Keratinocyte (primary cell): ENCODE results near the gene BAZ2B. TPM values are rescaled to one million over a fixed set of nuclear protein-coding genes. Genes with fewer than 3 reads are reported as not detected.

Experiments
- DNase-seq: peaks from one replicate; pipeline ENCODE4 v3.0.0-alpha.2; 2011; ENCODE audit warnings: low read depth, missing footprints, low spot score
- FAIRE-seq: peaks from 2 replicates; lab custom pipeline; 2011; peaks lifted over from hg19 to GRCh38; lab: Jason Lieb, UNC
- H2AFZ ChIP-seq: 2 replicates; pipeline ENCODE4 v1.6.0; 2012; ENCODE audit warnings: low read length, control low read depth, inconsistent platforms; ENCODE audit not compliant: control insufficient read depth
- H3K27ac ChIP-seq: 2 replicates; pipeline ENCODE4 v1.5.1; 2011; ENCODE audit warnings: low read length; ENCODE audit not compliant: control insufficient read depth, insufficient read depth
- H3K27me3 ChIP-seq: 3 replicates; pipeline ENCODE4 v1.6.0; 2011; ENCODE audit warnings: low read length; ENCODE audit not compliant: control insufficient read depth, insufficient read depth; ENCODE audit errors: extremely low read depth
- H3K36me3 ChIP-seq, 2 experiments: 2 replicates in 1 of 2; 3 replicates in 1 of 2; pipeline ENCODE4 v1.5.1; 2011; ENCODE audit warnings: low read length in 2 of 2, mild to moderate bottlenecking in 1 of 2; ENCODE audit not compliant: control insufficient read depth in 2 of 2, insufficient read depth in 2 of 2; ENCODE audit errors: extremely low read depth in 1 of 2
- H3K4me1 ChIP-seq: 3 replicates; pipeline ENCODE4 v1.5.1; 2011; ENCODE audit warnings: low read length; ENCODE audit not compliant: control insufficient read depth, insufficient read depth; ENCODE audit errors: extremely low read depth
- H3K4me2 ChIP-seq: 3 replicates; pipeline ENCODE4 v1.6.0; 2011; ENCODE audit warnings: low read depth, low read length; ENCODE audit not compliant: control insufficient read depth, insufficient read depth; ENCODE audit errors: extremely low read depth
- H3K4me3 ChIP-seq, 3 experiments: fragments of 200-600 bp in 1 of 3; sonication (generic) in 1 of 3; 2 replicates in 2 of 3; 3 replicates in 1 of 3; pipeline ENCODE4 v1.5.1; 2011 to 2016; ENCODE audit warnings: low read length in 3 of 3, mild to moderate bottlenecking in 3 of 3, control low read depth in 2 of 3, inconsistent platforms in 1 of 3, low read depth in 1 of 3, mixed read lengths in 1 of 3, mixed run types in 1 of 3, moderate library complexity in 1 of 3; ENCODE audit not compliant: control insufficient read depth in 2 of 3, insufficient read depth in 2 of 3; ENCODE audit errors: extremely low read depth in 1 of 3
- H3K79me2 ChIP-seq: 2 replicates; pipeline ENCODE4 v1.6.0; 2012; ENCODE audit warnings: low read length; ENCODE audit not compliant: control insufficient read depth, insufficient read depth
- H3K9ac ChIP-seq: 3 replicates; pipeline ENCODE4 v1.6.0; 2011; ENCODE audit warnings: low read length; ENCODE audit not compliant: control insufficient read depth, insufficient read depth; ENCODE audit errors: extremely low read depth
- H3K9me1 ChIP-seq: 3 replicates; pipeline ENCODE4 v1.6.0; 2011; ENCODE audit warnings: low read length; ENCODE audit not compliant: control insufficient read depth, insufficient read depth; ENCODE audit errors: extremely low read depth
- H3K9me3 ChIP-seq: 2 replicates; pipeline ENCODE4 v1.5.1; 2012; ENCODE audit warnings: low read depth, low read length; ENCODE audit not compliant: control insufficient read depth
- H4K20me1 ChIP-seq: 3 replicates; pipeline ENCODE4 v1.6.0; 2011; ENCODE audit warnings: low read length; ENCODE audit not compliant: control insufficient read depth, insufficient read depth; ENCODE audit errors: extremely low read depth
- EZH2 ChIP-seq: IDR thresholded peaks from one replicate; pipeline ENCODE4 v1.6.1; 2012; ENCODE audit warnings: inconsistent platforms, mild to moderate bottlenecking, low read length, moderate library complexity
- dilution Hi-C: fragments of 300-500 bp; cut with MboI; formaldehyde crosslinking; loops from one replicate; pipeline ENCODE4 v1.7.0; 2020; ENCODE audit warnings: low sequenced_read_pairs; ENCODE audit not compliant: extremely low pct_ligation_motif_present
- polyA plus RNA-seq, 5 experiments: library from polyadenylated mRNA; depleted of rRNA in 3 of 5; stranded (reverse) in 3 of 5; stranded (forward) in 1 of 5; unstranded in 1 of 5; fragments of >200 nt; gene quantifications; 1 replicate in 1 of 5; 2 replicates in 3 of 5; 3 replicates in 1 of 5; pipeline versions ENCODE4 v1.2.1 to v1.2.3, GENCODE V29; 2011 to 2012; ENCODE audit warnings: missing spikeins in 2 of 5, low read depth in 1 of 5, low replicate concordance in 1 of 5
- TF ChIP-seq, protein P1 (sequence below), 3 experiments: IDR thresholded peaks in 1 of 3; conservative IDR thresholded peaks in 1 of 3; optimal IDR thresholded peaks in 1 of 3; 2 replicates in 2 of 3; 3 replicates in 1 of 3; pipeline versions ENCODE3 to v1.5.1; 2011; ENCODE audit warnings: low read length in 3 of 3, mild to moderate bottlenecking in 3 of 3, moderate library complexity in 2 of 3, control low read depth in 1 of 3, inconsistent platforms in 1 of 3; ENCODE audit not compliant: insufficient read depth in 2 of 3; ENCODE audit errors: extremely low read depth in 1 of 3

BAZ2B gene
- polyA plus RNA-seq, 1 donor (not counting 4 experiments of a cell fraction or from before 2014, with no cell fraction given): 27.0 TPM

DNA sequence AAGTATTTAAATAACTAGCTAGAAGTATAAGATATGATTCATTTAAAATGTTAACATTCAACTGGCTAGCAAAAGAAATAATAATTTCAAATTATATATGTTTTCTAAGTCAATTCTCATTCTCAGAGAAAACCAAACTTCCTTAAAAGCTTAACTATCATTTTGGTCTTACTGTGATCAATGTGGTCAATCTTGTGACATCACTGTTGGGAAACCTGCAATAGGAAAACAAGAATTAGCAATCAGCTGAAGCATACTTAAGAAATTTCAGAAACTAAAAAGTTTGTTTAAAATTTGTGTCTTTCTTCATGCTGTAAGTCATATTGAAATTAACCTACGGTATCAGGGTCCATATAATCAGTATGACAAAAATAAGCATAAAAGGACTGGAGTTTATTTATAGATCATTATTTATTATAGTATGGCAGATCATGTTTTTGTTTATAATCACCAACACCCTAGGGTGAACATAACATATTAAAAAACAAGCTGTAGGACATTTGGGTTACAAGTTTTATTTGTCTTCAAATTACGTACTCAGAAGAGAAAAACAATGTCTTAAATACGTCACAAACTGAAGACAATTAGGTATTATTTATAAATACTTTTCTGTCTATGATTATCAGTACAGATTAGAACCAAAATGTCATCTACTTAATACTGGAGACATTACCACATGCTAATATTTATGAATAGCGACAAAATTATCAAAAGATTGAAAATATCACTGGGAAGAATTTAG, 60.5 kb downstream of the BAZ2B start:
- dilution Hi-C loops: no loop called here
- no peak overlapping the region for H3K9ac ChIP-seq
- no peak overlapping the region for H3K4me2 ChIP-seq
- no peaks in the 10 kb centered on the region for H3K36me3 ChIP-seq
- no peaks in the 10 kb centered on the region for H4K20me1 ChIP-seq
- no peak overlapping the region for H3K4me3 ChIP-seq
- no peaks in the 10 kb centered on the region for H3K9me1 ChIP-seq
- H3K9me3 ChIP-seq: no peaks in the 10 kb centered on the region
- no peak overlapping the region for H3K27ac ChIP-seq
- H3K4me1 ChIP-seq: no peaks in the 10 kb centered on the region
- H3K27me3 ChIP-seq: no peaks in the 10 kb centered on the region
- FAIRE-seq: no peak
- TF ChIP-seq, protein P1, sequence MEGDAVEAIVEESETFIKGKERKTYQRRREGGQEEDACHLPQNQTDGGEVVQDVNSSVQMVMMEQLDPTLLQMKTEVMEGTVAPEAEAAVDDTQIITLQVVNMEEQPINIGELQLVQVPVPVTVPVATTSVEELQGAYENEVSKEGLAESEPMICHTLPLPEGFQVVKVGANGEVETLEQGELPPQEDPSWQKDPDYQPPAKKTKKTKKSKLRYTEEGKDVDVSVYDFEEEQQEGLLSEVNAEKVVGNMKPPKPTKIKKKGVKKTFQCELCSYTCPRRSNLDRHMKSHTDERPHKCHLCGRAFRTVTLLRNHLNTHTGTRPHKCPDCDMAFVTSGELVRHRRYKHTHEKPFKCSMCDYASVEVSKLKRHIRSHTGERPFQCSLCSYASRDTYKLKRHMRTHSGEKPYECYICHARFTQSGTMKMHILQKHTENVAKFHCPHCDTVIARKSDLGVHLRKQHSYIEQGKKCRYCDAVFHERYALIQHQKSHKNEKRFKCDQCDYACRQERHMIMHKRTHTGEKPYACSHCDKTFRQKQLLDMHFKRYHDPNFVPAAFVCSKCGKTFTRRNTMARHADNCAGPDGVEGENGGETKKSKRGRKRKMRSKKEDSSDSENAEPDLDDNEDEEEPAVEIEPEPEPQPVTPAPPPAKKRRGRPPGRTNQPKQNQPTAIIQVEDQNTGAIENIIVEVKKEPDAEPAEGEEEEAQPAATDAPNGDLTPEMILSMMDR (optimal IDR thresholded peaks at IDR 0.05 in 1 of 3, IDR thresholded peaks at IDR 0.05 in 1 of 3, conservative IDR thresholded peaks at IDR 0.05 in 1 of 3; ENCODE audit: extremely low read depth in 1 of 3, insufficient read depth in 2 of 3, low read length in 3 of 3): no peak
- TF ChIP-seq EZH2: no peak
- H2AFZ ChIP-seq: no peak overlapping the region
- no peak for DNase-seq
- no peaks in the 10 kb centered on the region for H3K79me2 ChIP-seq

DNA sequence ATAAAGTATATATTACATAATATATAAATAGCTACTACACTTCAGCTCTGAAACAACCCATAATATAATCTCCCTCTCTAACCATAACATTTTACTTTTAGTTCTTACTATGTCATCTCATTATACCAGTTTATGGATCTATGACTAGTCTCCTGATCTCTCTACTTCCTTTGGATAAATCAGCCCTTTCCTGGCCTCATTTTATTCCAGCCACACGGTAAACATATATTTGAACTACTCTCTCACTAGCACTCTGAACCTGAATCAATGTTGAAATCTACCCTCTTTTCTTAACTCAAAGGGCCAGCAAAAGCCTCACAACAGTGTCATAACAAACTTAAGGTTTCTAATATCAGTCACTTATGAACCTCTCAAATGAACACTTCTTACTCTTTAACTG, 62.6 kb downstream of the BAZ2B start:
- no peaks in the 10 kb centered on the region for H3K9me3 ChIP-seq
- DNase-seq: no peak
- H3K27ac ChIP-seq: no peak overlapping the region
- FAIRE-seq: no peak
- H3K36me3 ChIP-seq: no peaks in the 10 kb centered on the region
- H3K4me3 ChIP-seq: no peak overlapping the region
- H3K27me3 ChIP-seq: no peaks in the 10 kb centered on the region
- H3K4me2 ChIP-seq: no peak overlapping the region
- dilution Hi-C loops: no loop called here
- H4K20me1 ChIP-seq: no peaks in the 10 kb centered on the region
- H3K9ac ChIP-seq: no peak overlapping the region
- H3K4me1 ChIP-seq: peaks cover 4% of the 10 kb centered on the region
- no peaks in the 10 kb centered on the region for H3K79me2 ChIP-seq
- H2AFZ ChIP-seq: no peak overlapping the region
- no peaks in the 10 kb centered on the region for H3K9me1 ChIP-seq
- TF ChIP-seq, protein P1 (optimal IDR thresholded peaks at IDR 0.05 in 1 of 3, IDR thresholded peaks at IDR 0.05 in 1 of 3, conservative IDR thresholded peaks at IDR 0.05 in 1 of 3; ENCODE audit: extremely low read depth in 1 of 3, insufficient read depth in 2 of 3, low read length in 3 of 3): no peak
- TF ChIP-seq EZH2: no peak
